Measurements from ENCODE around the gene PKD2L1.
"Not testable (repeated sequence)": the region's sequence is repeated elsewhere in the genome, so short reads cannot be mapped to it uniquely, and the experiment has no call there.

PKD2L1 gene

GRCh38 chr10:100330079-100330478, at the start of gene PKD2L1:
Gene PKD2L1 (minus strand): TSS chr10:100330228. CDS start chr10:100330103, 125 bp downstream.
- DNase-seq, result no peak

- no peak for DNase-seq
These were observed 47.8 kb upstream of the PKD2L1 start for GRCh38 chr10:100377830-100378229.

DNA sequence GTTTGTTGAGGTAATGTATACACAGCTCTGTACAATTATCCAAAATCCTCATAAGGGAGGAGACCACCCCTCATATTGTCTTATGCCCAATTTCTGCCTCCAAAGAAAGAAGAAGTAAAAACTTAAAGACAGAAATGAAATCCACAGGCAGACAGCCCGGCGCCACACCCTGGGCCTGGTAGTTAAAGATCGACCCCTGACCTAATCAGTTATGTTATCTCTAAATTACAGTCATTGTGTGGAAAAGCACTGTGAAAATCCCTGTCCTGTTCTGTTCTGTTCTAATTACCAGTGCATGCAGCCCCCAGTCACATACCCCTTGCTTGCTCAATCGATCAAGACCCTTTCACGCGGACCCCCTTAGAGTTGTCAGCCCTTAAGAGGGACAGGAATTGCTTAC, 46.6 kb upstream of the PKD2L1 start:
- DNase-seq, result not testable (repeated sequence)

DNA sequence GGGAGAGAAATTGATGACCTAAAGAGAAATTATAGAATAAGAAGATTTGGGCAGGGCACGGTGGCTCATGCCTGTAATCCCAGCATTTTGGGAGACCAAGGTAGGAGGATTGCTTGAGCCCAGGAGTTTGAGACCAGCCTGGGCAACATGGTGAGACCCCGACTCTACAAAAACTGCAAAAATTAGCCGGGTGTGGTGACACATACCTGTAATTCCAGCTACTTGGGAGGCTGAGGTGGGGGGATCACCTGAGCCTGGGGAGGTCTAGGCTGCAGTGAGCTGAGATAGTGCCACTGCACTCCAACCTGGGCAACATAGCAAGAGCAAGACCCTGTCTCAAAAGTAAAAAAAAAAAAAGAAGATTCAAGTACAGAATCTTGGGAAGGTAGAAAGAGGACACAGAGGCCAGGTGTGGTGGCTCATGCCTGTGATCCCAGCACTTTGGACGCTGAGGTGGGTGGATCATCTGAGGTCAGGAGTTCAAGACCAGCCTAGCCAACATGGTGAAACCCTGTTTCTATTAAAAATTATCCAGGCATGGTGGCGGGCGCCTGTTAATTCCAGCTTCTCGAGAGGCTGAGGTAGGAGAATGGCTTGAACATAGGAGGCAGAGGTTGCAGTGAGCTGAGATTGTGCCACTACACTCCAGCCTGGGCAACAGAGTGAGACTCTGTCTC, 44.8 kb upstream of the PKD2L1 start:
- not testable (repeated sequence) for DNase-seq

GRCh38 chr10:100374200-100374655, 44.2 kb upstream of the PKD2L1 start:
- no peak for DNase-seq

GRCh38 chr10:100373298-100374199, 43.5 kb upstream of the PKD2L1 start:
- peak; percentile 86 to 89 for DNase-seq

- no peak for DNase-seq
These were observed 42.6 kb upstream of the PKD2L1 start for GRCh38 chr10:100372415-100373297.

GRCh38 chr10:100371482-100372027, 41.5 kb upstream of the PKD2L1 start:
- DNase-seq, result no peak

- peak; percentile 75 to 90 for DNase-seq
These were observed 40.9 kb upstream of the PKD2L1 start for GRCh38 chr10:100370714-100371481.

DNA sequence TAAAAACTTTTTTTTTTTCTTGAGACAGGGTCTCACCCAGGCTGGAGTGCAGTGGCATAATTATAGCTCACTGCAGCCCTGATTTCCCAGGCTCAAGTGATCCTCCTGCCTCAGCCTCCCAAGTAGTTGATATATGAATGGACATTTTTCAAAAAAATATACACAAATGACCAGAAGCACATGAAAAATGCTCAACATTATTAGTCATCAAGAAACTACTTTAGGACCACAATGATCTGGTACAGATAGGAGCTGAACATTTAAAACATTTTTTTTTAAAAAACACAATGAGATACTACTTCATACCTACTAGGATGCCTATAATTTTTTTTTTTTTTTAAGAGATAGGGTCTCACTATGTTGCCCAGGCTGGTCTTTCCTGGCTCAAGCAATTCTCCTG, 38.7 kb upstream of the PKD2L1 start:
- DNase-seq, result no peak

- no peak for DNase-seq
These were observed 34.8 kb upstream of the PKD2L1 start for GRCh38 chr10:100364735-100365391.

DNA sequence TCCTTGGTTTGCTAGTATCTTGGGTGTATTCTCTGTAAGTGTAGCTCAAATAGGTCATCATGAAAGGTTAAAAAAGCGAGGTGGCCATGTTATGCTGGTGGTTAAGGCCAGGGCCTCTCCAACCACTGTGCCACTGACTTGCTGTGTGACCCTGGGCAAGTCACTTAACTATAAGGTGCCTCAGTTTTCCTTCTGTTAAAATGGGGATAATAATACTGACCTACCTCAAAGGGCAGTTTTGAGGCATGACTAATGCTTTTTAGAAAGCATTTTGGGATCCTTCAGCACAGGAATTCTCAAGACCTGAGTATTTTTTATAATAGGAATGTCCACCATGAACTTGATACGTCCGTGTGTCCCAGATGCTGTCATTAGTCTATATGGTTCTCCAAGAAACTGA, 34.1 kb upstream of the PKD2L1 start:
- DNase-seq, result no peak

DNA sequence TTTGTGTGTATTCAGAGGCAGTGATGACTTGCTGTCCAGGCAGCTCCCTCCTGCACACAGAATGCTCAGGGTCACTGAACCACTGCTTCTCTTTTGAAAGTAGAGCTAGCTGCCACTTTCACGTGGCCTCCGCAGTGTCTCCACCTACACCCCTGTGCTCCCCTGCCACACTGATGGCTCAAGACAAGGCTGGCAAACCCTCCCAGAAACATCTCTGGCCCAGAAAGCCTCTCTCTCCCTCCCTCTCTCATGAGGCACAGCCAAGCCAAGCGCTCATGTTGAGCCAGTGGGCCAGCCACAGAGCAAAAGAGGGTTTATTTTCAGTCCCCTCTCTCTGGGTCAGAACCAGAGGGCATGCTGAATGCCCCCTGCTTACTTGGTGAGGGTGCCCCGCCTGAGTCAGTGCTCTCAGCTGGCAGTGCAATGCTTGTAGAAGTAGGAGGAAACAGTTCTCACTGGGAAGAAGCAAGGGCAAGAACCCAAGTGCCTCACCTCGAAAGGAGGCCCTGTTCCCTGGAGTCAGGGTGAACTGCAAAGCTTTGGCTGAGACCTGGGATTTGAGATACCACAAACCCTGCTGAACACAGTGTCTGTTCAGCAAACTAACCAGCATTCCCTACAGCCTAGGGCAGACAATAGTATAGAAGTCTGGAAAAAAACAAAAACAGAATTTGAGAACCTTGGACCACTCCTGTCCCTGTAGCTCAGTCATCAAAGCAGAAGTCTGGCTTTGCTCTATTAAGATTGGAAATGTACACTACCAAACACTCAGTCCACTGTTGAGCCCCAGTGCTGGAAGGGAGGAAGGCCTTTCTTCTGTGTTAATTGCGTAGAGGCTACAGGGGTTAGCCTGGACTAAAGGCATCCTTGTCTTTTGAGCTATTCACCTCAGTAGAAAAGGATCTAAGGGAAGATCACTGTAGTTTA, 32.8 kb upstream of the PKD2L1 start:
- no peak for DNase-seq

- DNase-seq, result no peak
These were observed 30.2 kb upstream of the PKD2L1 start for GRCh38 chr10:100360234-100360633.

DNA sequence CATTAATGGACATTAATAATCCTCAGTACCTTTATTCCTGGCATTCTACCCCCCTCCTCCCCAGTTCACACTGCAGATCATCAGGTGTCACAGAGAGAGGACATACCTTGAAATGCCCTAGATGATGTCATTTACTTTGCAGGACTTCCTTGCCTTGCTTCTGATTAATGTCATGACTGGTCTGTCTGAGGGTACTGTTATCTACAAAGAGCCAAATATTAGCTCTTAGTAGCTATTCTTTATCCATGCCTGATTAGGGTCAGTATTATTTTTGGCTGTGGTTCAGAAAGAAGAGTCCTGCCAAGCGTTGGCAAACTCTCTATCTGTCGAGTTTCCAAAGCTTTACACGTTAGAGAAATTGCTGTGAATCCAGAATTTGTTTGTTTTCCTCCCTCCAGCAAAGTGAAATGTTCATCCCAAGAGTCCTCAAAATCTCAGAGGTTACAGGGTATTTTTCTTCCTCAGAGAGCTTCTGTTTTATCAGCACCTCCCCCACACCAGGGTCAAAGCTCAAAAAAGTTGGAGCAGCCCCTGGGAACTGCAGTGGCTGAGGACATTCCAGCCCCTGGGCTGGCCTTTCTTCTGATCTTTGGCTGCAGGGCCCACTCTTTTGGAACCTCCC, 29.6 kb upstream of the PKD2L1 start:
- DNase-seq, result no peak

GRCh38 chr10:100359030-100359432, 29.0 kb upstream of the PKD2L1 start:
- no peak for DNase-seq

- DNase-seq, result no peak
These were observed 27.2 kb upstream of the PKD2L1 start for GRCh38 chr10:100357059-100357858.

All from AML-193 (cell line).